GM21723 (cell line): ENCODE data around the gene RUNDC3A.

Experiments used
- ATAC-seq: cut with Tn5 transposase; IDR thresholded peaks from one replicate; pipeline ENCODE4 v1.9.1; 2021; ENCODE audit warnings: mild to moderate bottlenecking, moderate library complexity; ENCODE audit not compliant: unreplicated experiment

RUNDC3A gene

DNA sequence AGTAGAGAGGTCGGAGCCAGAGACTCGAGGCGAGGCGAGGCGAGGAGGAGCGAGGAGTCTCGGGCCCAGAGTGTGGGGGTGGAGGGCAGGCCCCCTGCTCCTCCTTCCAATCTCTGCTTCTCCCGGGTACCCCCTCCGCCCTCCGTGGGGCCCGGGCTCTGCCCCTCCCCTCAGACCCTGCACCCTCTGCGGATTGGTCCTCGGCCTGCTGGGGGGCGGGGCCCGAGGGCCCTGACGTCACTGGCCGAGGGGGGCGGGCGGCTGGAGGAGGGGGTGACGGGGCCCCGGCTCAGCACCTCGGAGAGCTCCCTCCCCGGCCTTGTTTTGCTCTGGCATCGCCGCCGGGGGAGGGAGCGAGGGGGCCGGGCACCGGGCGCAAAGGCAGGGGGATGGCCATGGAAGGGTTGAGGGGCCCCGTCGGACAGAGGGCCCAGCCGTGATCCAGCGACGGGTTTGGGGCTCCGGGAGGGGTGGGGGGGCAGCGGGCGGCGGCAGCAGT, at the start of gene RUNDC3A:
Gene RUNDC3A, plus strand, starts transcription at position 282 of the 499 bp plus-strand sequence. CDS start 232 bp downstream, outside the sequence.
- no peak for ATAC-seq

DNA sequence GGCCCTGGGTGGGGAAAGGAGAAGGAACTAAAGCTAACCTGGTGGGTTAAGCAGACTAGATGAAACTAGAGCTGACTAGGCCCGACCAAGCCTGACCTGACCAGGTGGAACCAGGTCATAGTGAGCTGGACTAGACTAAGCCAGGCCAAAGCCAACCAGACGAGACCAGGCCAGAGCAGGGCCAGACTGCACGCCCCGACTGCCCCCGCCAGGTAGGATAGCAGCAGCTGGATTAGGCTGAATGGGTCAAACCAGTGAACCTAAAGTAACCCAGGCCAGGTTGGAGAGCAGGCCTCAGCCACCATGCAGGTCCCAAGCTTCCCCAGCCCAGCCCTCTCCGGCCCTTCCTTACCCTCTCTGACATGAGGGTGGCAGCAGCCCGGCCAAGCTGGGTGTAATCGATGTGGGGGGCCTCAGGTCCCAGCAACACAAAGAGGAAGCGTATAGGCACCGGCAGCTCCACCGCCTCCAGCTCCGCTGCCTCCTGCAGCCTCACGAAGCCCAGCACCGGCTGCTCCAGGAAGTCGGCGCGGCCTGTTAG, 49.5 kb upstream of the RUNDC3A start:
- no peak for ATAC-seq

DNA sequence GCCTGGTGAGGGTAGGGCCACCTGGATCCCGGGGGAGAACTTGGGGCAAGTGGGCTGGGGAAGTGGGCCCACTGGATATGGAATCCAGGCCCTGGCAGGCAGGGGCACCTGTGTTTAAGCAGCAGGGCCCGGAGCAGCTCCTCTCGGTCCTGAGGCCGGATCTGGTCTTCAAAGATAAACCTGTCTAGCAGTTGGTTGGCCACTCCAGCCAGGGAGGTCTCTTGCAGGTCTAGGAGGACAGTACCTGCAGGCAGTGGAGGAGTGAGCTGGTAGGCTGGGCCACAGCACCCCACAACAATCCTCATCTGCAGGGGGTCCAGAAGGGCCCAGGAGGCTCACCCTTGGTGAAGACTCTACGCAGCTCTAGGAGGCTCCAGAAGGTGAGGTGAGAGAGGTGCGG, 48.1 kb upstream of the RUNDC3A start:
- no peak for ATAC-seq

DNA sequence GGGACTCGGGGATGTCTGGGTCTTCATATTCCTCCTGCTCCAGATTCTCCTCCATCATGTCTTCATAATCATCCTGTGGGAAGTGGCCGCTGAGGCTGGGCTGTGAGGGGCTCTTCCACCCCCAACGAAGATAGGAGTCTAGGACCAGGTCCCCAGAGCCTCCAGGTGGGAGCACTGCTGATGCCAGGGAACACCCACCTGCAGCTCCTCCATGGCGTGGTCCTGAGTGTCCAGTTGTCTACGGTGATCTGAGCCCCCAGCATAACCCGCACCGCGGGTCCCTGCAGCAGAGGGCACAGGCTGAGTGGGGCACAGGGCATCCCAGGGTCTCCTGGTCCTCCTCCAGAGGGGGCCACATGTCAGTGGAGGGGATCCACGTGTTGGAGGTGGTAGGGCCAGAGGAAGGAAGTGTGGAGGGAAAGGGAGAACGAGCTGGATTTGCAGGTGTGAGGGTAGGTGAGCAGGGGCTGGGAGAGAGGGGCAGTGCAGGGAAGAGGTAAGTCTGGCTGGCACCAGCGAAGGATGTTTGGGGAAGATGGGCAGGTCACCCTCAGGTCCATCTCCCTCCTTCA, 45.7 kb upstream of the RUNDC3A start:
- no peak for ATAC-seq

DNA sequence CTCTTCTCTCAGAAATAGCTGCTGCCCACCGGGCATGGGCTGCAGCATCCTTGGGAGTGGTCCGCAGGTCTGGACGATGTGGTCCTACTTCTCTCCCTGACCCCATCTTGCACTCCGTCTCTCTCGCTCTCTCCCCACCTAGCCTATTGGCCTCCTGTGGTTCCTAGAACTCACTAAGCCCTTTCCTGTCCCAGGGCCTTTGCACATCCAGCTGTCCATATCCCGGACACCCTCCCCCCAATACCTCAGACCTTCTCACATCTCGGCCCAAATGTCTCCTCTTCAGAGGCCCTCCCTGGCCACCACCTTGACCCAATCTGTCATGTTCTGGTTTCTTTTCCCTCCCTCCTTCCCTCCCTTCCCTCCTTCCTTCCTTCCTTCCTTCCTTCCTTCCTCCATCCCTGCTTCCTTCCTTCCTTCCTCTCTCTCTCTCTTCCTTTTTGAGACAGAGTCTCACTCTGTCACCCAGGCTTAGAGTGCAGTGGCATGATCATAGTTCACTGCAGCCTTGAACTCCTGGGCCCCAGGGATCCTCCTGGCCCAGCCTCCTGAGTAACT, 45.0 kb upstream of the RUNDC3A start:
- ATAC-seq = no peak

DNA sequence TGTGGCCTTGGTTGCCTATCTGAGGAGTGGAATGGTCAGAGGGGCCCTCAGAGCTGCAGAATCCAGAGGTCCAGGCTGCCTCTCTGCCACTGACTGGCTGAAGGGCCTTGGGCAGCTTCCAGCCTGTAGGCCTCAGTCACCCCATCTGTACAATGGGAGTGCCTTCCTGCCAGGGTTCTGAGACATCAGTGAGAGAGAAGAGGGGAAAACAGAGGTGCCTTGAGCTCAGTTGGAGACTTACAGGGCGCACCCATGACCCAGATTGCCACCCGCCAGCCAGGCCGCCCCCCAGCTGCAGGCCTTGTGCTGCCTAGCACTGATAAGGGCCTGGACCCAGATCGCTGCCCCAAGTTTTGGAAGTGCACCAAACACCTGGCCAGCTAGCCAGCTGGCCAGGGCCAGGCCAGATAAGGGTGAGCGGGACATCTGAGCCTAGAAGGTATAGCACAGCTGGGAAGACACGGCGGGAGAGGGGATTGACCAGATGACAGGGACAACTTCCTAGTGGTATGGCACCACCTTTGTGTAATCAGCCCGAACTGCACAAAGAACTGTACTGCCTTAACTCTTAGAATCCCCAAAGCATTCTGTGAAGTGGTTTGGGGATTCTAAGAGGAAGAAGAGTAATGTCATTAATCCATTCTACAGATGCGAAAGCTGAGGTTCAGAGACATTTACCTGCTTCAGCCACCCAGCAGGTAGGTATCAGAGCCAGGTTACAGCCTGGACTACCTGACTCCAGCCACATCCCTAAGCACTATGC, 41.8 kb upstream of the RUNDC3A start:
- no peak for ATAC-seq

DNA sequence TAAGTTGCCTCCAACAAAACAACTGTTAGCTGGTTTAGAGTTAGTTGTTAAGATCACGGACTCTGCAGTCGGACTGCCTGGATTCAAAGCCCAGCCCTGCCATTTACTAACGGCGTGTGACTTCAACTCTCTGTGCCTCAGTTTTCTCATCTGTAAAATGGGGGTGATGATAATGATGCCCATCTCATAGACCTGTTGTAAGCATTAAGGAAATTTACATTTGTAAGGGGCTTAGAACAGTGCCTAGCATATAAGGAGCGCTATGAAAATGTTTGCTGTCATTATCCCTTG, 41.3 kb upstream of the RUNDC3A start:
- ATAC-seq = no peak

DNA sequence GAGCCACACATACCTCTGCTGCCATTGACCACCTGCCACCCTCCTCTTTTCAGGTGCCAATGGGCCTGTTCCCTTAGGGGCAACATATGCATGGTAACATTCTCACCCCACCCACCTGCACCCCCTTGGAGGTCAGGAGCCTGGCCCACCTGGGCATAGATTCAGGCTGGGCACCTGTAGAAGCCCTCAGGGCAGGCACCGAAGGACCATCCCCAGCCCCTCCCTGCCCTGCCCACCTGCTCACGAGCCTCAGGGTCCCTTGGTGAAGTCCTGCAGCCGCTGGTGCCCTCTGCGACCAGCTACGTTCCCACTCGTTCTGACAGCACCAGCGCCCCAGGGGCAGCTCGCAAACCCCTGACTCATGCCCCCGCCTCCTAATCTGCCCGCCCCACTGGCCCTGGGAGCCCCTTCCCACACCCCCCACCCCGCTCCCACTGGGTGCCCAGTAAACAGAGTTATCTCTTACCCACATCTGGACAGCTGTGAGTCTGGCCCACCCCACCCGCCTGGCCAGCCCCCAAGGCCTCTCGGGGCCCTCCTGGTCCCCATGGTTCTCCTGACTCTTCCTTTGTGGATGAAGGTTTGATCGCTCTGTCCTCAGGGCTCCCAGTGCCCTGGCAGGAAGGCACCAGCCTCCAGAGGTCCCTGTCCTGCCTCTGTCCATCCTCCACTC, 40.4 kb upstream of the RUNDC3A start, which contains the start of gene SLC4A1:
Gene SLC4A1, minus strand, starts transcription at position 318 of the 673 bp plus-strand sequence. CDS start 5,269 bp downstream, outside the sequence.
- no peak for ATAC-seq

DNA sequence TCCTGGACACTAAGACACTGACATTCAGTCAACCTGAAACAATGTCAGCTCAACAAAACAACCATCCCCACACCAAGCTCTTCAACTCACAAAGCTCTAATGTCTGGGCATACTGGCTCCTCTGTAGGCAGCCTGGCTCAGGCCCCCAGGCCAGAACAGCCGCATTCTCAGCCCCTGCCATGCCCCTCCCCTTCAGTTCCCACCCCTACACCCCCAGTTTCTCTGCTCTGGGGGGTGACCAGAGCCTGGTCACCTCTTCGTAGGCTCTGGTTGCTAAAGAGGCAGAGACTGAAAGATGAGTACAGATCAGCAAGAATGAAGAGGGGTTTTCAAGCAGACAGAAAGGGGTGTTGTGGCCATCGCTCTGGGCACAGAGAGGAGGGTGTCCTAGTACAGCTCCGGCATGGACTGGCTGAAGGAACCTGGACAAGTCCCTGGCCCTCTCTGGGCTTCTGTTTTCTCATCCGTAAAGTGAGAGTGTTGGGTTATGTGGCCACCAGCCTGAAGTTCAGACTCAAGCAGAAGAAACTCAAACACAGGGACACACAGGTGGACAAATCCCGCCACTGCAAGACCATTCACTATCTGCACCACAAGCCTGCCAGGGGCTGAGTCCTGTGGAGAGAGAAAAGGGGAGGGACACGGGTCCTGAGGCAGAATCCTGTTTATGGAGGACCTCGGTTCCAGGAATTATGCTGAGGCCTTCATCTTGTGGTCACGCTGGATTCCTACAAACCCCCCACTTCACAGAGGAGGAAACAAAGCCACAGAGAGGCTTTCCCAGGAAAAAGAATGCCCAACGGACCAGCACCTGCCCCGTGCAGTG, 39.5 kb upstream of the RUNDC3A start:
- no peak for ATAC-seq

DNA sequence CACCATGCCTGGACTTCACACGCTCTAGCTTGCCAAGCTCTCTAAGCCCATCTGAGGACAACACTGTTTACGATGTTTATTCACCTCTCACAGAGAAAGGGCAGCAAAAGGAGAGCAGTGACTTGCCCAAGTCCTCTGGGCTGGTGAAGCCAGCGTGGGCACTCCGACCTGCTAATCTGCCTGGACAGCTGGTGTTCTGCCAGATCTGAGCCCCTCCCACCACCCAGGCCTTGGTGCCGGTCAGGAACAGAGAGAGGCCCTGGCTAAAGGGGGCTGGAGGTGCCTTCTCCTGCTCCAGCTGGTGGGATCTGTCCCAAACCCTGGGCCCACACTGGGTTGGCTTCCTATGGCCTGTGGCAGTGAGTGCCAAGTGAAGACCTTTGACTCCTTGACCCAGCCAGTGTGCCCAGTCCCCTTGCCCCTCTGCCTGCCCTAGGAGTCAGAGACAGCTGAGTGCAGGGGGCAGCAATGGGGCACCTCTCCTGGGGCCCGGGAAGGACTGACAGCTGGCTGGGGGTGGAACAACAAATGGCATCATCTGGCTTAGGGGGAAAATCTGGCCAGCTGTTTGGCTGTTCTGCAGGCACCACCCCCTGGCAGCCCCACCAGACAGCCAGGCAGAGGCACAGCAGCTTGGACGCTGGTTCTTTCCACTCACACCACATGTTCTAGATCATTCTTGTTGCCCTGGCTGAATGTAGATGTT, 38.7 kb upstream of the RUNDC3A start:
- no peak for ATAC-seq

DNA sequence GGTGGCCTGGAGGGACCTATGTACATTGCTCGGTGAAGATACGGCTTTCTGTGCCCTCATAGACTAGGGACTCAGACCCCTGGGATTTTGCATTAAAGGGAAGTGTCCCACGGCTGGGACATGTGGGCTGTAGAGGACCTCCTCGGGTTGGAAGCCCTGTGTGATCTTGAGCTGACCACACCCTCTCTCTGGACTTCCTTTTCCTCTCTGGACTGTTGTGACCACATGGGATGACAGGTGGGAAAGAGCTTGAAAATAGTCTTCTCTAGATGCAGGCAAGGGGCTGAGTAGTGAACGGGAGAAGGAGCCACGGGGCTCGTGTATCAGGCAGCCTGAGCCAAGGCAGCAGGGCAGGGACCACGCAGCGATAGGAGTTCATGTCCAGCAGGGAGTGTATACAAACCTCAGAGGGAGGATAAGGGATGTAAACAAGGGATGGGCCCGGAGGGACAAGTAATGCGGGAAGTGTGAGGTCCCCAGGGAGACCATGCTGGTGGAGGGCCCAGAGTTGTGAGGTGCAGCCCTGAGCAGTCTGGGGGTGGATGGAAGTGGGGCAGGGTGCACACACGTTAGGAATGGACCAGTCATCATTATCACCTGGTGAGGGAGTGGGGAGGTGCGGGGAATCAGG, 36.0 kb upstream of the RUNDC3A start:
- ATAC-seq = no peak

DNA sequence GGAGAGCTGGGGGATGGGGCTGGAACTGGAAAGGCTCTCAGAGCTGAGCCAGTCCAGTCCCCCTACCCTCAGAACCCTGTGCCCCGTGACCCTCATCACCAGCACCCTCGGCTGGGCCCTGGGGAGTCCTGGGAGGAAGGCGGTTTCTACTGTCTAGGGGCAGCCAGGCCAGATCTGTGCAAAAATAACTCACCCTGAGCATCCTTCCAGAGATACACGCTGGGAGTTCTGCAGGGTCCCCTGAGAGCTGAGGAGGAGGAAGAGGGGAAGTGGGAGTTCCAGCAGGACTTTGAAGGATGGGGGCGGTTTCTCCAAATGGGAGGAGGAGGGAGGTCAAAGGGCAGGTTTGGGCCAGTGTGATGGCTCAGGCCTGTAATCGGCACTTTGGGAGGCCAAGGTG, 35.4 kb upstream of the RUNDC3A start:
- ATAC-seq = no peak

DNA sequence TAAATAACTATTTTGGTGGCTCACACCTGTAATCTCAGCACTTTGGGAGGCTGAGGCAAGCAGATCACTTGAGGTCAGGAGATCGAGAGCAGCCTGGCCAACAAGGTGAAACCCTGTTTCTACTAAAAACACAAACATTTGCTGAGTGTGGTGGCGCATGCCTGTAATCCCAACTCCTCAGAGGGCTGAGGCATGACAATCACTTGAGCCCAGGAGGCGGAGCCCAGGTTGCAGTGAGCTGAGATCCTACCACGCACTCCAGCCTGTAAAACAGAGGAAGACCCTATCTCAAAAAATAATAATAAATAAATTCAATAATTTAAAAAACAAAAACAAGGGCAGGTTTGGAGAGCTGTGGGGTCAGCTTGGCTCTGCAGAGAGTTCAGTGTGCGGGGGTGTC, 34.8 kb upstream of the RUNDC3A start:
- ATAC-seq = no peak

DNA sequence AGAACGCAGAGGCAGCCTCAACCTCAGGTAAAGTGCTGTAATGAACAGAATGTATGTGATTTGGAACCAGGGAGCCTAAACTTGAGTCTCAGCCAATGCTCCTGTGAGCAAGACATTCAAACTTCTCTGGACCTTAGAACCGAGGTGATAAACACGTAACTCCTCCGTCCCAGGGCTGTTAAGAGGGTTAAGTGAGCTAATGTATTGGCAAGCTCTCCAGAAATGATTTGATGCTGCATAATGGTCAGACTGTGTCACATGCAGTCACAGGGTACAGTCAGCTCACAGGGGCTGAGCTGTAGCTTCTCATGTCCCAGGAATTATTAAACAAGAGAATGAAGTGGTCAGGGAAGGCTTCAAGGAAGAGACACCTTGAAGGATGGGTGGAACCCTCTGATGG, 30.4 kb upstream of the RUNDC3A start:
- ATAC-seq = no peak

DNA sequence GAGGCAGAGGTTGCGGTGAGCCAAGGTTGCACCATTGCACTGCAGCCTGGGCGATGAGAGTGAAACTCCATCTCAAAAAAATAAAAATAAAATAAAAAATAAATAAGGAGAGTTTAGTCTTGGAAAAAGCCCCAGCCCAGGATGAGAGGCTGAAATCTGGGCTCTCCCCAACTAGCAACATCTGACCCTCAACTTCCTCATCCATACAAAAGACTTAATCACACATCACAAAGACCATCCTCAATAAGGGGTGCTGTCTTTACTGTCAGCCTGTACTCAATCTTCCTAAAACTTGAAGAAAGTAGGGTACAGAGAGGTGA, 29.1 kb upstream of the RUNDC3A start:
- ATAC-seq = no peak

DNA sequence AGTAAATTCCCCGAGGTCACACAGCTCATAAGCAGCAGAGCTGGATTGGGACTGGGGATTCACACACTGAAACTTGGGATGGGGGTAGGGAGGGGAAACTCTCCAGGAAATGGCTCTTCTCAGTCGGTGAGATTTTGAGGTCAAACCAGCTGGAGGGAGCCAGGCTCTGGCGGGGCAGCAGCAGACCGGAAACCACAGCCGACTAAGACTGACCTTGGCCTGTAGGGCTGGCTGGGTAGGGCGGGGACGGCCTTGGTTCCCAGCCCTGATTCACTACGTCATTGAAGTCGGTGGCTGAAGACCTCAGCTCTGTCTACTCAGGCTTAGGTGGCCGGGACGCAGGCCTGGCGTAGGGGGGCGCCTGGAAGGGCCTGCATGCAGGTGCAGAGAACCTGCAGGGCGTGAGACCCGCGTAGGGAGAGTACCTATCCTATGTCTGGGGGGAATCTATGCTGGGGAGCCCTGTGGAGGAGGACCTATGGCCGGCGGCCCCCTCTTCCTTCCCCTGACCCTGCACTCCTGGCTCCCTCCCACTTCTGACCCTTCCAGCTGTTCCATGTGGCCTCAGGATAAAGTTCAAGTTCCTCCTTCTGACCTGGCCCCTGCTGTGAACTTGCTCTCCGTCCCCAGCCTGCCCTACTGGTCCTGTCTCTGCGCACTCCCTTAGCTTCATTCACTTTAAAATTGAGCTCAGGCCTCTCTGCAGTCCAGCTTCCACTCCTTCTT, 28.6 kb upstream of the RUNDC3A start:
- peak; percentile 91 for ATAC-seq

DNA sequence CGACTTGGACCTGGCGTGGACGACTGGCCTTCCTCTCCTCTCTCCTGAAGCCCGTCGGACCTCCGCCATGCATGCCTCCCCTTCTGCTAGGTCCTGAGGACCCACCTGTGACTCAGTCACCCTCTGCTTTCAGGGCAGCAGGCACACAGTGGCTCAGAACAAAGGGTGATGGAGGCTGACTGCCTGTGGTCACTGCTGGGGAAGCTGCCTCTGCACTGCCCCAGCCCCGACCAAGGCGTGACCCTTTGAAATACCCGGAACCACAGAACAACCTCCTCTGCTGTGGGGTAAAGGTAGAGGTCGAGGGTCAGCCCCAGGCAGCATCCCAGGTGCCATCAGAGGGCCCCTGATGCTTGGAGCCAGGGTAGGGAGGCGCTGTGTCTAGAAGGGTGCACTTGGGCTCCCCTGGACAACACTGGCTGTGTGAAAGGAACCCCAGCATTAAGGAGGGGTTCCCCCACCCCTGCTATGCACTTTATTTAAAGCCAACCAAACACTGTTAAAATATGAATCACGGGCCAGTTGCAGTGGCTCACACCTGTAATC, 27.9 kb upstream of the RUNDC3A start:
- no peak for ATAC-seq

DNA sequence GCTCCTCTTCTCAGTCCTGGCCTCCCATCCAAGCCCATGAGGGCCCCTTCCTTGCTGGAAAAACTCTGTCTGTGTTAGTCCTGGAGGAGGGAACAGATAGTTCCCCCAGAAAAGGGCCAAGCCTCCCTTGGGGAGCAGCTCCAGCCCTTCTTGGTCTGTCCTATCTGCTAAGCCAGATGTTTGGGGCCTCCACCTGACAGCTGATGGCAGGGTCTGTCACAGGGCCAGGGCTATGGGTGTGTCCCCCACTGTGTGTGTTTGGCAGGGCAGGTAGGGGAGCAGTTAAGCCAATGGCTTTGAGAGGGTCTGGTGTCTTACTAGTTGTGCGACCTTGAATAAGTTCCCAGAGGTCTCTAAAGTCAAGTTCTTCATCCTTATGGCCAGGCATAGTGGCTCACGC, 26.8 kb upstream of the RUNDC3A start:
- ATAC-seq = no peak

DNA sequence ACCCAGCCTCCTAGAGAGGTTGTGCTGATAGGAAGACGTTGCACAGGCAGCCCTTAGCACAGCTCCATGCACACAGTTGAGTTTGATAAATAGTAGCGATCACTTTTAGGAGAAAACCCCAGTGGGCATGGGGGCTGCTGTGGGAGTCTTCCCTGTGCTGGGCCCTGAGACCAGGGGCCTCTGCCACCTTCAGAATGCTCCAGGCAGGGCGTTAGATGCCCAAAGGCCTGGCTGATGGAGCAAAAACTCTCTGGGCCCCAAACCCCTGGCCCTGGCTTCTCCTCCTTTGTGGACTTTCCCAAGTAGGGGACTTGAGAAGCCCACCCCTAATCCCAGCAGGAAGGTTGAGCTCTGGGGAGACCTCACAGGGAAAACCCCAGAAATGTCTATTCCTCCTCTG, 26.1 kb upstream of the RUNDC3A start:
- ATAC-seq = no peak
